Superior temporal gyrus (tissue), 1 donor: ENCODE results near the gene MYO1D.

Source experiments
- DNase-seq: peaks from one replicate; pipeline ENCODE4 v3.0.0-alpha.2; 2016; ENCODE audit errors: extremely low spot score

Gene MYO1D

DNA sequence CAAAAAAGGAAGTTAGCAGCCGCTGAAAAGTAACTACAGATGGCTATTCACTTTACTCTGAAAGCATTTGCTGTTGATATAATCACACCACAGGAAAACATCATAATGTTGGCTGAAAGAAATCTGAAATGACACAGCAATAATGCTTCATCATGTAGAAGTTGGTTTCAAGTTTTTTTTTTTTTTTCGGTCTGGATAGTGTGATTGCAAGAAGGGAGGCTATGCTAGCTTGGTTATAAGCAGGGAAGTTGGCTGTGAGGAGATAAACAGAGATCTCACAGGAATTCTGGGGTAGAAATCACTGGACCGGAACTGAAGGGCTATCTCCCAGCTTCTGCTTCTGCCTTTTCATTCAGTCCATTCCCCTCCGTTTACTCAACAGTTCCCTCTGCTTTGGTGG lies 57.9 kb downstream of the MYO1D start:
- no peak for DNase-seq

DNA sequence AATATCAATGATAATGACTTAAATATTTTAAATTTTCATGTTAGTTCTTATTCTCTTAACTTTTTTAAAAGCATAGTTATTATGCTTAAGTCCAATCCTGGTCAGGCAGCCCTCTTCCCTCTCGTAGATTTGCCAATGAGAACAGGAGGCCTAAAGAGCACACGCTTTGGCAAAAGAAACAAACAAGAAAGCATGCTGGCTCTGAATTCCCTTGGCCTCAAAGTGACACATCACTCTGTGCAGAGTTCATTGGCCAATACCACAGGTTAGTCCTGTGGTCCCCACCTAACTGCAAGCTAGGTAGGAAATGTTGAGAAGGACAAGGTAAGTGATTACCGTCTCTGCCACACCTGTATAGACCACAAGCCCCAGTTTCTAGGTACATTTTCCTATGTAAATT lies 61.5 kb downstream of the MYO1D start:
- DNase-seq = no peak

DNA sequence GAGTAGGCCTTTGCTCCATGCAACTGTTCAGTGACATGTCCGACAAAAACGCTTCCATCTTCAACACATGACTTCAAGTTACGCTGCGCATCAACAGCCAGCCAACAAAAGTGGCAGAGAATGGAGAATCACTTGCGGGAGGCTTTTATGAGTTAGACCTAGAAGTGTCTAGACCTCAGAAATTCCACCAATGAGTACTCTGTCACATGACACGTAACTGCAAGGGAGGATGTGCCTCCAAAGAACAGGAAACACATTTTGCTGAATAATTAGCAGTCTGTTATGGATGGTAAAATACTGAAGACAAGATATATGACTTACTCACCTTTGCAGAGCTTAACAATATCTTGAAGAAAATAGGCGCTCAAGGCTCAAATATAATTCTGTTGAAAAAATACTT lies 62.1 kb downstream of the MYO1D start:
- no peak for DNase-seq

DNA sequence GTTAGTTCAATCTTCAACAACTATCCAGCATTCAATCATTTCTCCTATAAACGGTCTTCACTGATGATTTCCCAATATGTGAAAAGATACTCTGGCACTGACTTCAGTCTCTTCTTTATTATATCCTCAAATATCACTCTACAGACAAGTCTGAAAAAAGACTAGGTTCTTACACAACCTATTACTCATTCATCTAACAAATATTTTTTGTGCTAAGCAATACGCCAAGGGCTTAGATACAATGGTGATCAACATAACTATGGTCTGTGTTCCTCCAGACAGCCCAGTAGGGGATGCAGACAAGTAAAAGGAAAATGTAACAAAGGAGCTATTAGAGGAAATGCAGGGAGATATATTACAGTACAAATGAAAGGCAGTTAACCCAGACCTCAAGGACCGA lies 63.9 kb downstream of the MYO1D start:
- DNase-seq = no peak

DNA sequence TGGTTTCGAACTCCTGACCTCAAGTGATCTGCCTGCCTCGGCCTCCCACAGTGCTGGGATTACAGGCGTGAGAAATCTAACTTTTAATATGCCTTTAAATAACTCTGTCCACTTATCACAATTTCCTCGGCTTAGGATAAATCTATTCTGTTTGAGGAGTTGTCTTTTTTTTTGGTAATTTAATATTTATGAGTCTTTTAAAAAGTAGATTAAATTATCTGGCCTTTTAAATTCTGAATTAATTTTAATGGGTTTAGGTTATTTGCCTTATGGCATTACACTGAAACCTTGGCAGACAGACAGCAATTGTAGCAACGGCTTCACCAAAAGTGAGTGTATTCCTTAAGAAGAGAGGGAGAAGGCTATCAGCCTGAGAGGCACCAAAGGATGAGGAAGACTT lies 66.2 kb downstream of the MYO1D start:
- no peak for DNase-seq

DNA sequence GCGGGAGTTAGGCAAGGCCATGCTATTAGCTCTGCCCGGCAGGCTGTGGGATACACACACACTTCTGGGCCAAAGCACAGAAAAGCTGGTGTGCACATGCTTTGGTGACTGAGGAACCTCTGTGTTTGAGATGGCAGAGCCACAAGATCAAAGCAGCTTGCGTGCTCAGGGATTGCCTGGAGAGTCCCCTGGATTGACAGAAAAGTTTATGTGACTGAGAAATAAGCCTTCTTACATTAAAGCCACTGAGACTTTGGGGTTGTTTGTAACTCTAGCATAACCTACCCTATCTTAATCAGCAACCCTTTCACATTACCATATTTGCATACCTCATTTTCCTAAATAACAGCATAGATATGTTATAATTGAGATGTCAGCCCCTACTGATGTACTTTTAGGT lies 69.3 kb downstream of the MYO1D start:
- DNase-seq = no peak

DNA sequence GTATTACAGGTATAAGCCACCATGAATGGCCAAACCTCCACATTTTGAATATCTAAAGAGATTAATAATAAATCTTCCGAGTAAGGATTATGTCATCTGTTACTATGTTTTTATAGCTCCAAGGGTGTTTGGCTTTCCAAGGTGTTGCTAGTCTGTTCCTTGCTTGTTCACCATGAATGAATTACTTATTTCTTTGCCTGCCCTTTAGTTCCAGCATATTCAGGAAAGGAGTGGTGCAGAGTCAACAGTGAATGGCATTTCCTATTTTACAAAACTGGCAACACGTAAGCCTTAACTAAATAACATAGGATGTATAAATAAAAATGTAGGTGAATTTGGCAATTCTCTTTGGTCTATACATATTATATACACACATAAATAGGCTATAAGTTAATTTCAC lies 70.3 kb downstream of the MYO1D start:
- DNase-seq = no peak

DNA sequence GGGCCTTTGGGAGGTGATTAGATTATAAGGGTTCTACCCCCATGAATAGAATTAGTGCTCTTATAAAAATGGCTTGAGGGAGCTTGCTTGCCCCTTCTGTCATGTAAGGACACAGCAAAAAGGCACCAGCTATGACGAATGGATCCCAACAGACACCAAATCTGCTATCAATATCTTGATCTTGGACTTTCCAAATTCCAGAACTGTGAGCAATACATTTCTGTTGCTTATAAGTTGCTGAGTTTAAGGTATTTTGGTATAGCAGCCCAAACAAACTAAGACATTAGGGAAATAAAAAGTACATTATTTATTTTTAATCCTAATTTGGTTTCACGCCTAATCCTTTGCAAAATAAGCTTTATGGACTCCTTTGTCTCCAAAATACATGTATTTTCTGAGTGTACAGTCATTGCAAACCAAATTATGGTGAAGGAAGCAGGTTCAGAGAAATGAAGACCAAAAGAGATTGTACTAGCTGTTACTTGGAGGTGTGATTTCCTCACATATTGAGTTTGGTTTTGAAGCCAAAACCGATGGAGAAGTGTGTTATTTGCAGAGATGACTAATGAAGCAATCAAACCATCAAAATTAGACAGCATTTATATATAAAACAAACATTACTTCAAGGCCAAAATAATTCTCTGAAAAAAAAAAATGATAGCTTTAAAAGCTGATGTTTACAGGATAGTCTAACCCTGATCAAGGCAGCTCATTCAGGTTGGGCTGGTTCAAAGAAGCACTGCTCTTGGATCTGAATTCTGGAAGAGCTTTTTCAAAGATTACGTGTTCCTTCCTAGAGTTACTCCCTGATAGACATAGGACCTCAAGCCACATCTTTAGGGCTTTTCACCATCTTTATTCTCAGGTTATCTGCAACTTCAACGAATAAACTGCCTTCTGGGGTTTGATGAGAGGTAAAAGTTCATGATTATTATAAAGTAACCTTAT lies 71.6 kb downstream of the MYO1D start:
- DNase-seq = no peak

DNA sequence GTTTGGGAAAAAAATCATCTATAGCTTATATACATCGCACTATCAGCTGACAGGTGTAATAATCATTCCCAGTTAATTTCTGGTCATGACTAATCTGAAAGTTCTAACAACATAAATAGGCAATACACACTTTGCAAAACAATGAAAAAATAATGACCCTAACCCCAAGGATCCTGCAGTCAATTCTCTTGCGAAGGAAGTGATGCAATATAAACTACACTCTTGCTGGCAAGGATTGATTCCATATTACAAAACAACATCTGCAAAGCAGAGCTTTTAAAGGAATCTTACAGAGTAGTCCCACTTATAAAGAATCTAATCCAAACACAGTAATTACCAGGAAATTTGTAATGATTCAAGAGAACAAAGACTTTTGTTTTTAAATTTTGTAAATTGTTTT lies 73.4 kb downstream of the MYO1D start:
- DNase-seq = no peak

DNA sequence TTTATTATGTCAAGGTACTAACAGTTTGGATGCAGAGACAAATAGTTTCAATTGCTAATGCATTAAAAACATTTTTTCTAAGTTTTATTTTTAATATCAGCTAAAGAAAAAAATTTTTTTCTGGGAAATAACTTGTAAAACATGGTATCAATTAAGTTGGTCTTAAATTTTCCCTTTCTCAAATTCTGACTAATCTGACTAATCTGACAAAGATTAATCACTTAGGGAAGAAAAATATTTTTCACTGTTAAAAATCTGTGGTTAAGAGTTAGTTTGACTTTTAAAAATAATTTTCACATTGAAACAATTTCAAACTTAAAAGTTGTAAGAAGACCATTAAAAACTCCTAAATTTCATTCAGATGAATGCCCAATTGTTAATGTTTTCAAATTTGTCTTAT lies 74.6 kb downstream of the MYO1D start:
- no peak for DNase-seq

DNA sequence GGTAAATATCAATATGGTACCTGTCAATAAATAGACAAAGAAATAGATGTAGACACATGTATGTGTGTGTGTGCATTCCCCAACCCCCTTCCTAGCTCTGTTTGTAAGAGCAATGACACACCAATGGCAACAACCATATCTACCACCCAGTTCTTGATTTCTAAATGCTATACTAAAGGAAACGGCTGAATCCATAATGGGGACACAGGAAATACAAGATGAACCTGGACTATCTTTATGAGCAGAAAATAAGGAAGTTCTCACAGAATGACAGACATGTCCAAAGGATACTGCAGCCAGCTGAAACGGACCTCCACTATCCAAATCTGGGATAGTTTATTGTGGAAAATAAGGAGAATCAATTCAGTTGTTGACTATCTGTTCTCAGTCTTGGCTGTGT lies 75.3 kb downstream of the MYO1D start:
- DNase-seq = no peak

DNA sequence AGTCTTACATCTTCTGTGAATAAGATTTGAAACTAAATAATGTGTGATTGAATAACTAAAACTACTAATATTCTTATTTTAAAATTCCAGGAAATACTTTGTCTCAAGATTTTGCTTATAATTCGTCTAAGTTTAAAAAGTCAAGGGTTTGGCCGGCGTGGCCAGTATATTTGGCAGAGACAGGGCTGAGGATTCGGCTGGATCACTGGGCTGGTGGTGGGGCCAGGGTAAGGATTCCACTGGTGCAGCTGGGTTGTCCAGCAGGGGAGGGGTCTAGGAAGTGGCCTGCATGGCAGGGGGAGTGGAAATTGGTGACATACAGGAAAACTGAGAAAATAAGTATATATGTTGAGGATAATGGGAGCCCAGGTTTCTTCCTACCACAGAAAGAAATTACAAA lies 75.7 kb downstream of the MYO1D start:
- DNase-seq = no peak

DNA sequence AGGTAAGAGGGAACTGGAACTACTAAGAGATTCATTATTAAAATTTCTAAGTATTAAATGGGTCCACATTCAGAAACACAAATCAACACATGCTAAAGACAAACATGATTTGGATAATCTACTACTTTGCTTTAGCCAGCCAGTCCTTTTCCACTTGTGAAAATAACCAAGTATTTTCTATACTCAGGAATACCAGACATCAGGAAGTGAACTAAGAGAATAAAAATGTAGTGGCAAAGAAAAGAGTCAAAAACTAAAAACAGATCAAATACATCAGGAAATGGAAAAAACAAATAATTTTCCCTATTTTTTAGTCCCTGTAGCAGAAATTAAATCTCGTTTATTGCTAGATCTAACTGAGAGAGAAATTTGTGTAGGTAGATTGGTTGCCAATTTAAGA lies 78.0 kb downstream of the MYO1D start:
- no peak for DNase-seq

DNA sequence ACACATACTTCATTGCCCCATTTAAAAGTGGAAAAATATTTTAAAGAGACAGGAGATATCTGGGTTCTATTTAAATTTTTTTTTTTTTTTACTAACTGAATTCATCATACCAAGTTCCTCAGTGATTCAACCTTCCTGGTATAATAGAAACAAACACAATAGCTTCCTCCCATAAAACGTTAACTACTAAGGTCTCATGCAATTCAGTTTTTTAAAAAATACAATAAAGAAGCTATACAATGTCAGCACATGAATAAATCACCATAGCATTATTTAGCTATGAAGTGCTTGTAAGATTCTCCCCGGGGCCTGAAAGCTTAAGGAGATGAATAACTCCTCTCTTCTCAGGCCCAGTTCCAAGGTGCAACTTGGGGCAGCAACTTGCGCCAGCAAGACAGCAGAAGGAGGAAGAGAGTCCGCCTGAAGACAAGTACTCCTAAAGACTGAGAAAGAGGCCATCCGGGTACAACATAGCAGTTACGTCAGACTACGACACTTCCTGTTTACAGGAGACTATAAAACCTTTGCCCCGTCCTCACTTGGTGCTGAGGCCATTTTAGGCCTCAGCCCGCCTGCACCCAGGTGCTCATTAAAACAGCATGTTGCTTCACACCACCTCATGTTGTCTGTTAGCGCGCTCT lies 81.5 kb downstream of the MYO1D start:
- DNase-seq = no peak

DNA sequence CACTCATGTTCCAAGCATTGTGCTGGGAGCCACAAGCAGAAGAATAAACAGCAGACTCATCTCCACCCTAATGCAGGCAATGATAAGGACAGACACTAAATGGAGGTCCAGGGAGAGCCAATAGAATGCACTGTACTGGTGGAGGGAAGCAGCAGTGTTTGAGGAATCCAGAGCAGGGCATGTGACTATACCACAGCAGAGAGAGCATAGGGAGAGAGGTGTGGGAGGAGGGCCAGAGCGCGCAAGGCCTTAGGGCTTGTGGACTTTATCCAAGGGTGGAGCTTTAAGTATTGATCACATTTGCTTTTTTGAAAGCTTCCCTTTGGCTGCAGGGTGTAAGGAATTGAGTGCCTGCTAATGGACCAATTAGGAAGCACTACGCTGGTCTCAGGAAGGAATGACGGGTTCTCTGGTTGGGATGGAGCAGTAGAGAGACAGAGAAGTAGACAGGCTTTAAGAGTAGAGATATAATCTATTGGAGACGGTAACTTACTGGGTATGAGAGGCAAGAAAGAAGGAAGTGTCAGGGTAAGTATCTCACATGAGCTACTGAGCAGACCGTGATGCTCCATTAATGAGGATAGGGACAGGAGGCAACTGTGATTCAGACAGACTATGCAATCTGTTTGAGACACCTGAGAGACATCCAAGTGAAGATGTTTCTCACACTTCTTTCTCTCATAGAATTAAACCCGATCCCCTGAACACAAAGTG lies 82.2 kb downstream of the MYO1D start:
- no peak for DNase-seq

DNA sequence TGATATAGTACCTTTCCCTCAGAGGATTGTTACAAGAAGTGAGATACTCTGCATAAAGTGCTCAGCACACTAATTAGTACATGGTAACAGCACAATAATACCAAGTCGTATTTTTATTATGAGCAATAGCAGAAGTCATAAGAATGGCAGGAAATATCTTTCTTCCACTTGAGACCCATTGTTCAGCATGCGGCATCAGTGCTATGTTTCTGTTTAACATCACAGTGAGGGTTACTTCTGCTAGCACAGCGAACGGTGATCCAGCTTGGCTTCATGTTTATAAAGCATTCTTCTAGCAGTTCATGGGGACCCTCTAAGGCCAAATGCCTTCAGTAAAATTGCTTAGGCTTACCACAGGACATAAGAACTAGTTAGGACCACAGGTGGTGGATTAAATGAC lies 83.1 kb downstream of the MYO1D start:
- no peak for DNase-seq

DNA sequence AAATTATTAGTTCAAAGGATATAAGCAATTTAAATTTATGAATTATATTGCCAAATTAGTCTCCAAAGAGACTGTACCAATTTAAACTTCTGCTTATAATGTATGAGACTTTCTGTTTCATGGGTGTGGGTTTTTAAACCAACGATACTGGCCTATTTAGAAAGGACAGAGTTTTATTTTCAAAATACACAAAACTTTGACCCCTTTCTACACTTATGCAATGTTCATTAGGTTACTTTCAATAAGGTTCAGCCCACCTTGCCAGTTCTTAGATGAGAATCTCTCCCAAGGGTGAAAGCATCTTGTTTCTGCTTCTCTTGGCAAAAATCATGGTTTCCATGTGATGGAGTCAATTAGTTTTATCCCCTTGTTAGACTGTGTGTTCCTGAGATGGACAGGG lies 84.7 kb downstream of the MYO1D start:
- DNase-seq = no peak

DNA sequence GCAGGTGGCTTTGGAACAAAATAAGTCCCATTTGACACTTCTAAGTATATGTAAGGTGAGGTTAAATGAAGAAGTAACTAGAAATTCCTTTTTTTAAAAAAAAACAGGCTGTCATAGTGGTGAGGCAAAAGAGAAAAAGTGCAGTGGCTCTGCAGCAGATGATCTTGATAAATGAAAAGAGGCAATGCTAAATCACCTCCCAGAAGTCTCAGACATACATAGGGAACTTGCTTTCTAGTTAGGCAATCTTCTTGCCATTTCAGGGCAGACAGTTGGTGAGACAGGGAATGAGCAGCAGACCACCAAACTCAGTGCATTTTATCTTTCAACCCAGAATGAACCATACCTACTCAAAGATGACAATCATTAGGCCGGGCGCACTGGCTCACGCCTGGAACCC lies 90.8 kb downstream of the MYO1D start:
- no peak for DNase-seq

DNA sequence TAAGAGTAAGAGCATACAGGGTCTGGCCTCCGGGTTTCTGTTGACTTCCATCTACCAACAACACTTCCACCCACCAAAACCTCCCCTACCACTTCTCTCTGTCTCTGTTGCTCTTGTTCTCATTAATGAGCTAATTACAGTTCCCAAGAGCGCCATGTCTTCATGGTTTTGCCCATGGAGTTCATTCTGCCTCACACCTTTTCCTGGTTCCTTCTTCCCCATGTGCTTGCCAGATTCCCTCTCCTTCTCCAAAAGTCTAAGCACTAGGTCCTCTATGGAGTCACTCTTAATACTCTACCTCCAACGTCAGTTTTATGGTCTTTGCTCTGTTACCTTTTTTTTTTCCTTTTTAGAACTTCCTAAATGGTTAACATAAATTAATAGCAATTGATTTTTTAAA lies 92.8 kb downstream of the MYO1D start:
- no peak for DNase-seq

DNA sequence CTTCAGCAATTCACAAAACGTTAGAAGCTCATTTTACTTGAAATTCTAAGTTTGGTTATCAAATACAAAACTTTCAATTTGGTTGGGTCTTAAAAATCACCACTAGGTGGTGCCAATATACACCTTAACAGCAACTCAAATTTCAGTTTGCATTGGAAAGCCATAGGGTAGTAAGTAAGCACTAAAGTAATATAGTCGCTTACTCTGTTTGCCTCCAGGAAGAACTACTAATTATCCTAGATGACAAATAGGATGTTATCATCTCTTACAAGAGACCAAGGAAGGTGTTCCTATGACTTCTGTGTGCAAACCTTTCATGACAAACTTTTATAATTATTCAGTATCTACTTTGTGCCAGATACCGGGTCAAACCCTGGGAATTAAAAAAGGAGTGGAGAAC lies 93.3 kb downstream of the MYO1D start:
- DNase-seq = peak; percentile 90

DNA sequence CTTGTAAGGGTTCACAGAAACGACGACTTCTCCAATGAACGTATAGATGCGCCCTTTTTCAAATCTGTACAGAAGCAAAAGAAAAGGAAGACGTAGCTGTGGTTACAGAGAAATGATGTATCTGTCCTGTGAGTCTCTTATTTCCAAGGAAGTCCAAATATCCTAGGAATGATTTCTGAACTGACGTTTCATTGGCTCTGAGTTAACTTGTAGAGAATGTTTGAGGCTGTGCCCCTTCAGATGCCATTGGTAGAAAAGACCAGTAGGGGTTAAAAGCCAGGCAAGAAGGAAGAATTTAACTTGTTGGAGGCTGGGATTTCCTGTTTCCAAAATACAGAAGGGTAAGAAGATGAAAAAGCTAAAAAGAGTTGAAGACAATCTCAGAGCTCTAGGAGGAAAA lies 96.2 kb downstream of the MYO1D start:
- DNase-seq = no peak

DNA sequence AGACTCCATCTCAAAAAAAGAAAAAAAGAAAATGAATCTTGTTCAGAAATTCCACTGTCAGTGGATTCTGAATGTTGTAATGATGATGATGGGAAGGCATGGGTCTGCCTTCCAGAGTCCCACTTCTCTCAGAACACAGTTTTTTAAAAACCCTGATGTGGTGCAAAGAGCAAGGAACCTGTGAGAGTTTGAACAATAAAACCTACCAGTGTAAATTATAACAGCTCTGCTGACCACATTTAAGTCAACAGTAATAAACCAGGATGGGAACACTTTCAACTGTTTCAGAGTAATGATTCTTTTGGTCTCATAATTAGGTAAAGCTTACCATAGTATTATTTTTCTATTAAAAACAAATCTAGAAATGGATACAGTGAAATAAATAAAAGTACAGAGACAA lies 99.0 kb downstream of the MYO1D start:
- DNase-seq = no peak

DNA sequence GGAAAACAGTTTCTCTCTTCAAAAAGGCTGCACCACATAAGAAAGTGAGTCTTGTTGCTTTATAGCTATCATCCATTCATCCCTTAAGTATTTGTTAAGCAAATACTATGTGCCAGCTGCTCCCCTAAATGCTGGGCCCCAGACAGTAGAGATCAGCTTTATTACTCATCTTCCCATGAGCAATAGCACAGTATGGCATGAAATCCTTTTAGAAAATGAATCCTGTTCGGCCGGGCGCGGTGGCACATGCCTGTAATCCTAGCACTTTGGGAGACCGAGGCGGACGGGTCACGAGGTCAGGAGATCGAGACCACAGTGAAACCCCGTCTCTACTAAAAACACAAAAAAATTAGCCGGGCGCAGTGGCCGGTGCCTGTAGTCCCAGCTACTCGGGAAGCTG lies 99.5 kb downstream of the MYO1D start:
- no peak for DNase-seq
